IMR-90 (cell line): ENCODE measurements around the gene DPEP1. TPM values are rescaled to one million over a fixed set of nuclear protein-coding genes. Genes with fewer than 3 reads are reported as not detected.
A peak's percentile ranks its signal among the peaks of the same experiment; 100 is the strongest.

Source experiments
- ATAC-seq: fragments of 200-7000 bp; cut with Tn5 transposase; 2 replicates; pipeline ENCODE4 v1.9.1; 2020; ENCODE audit warnings: low read depth, mild to moderate bottlenecking, moderate library complexity
- BruUV-seq: library from RNA; stranded (reverse); fragments of 400-500 nt; replicated peaks from 2 replicates; lab custom pipeline; 2021; lab: Mats Ljungman, UMichigan
- CTCF ChIA-PET: fragments of 300-600 bp; formaldehyde crosslinking; extraction: SDS; loops from one replicate; lab custom pipeline; 2021; ENCODE audit warnings: antibody characterized with exemption; lab: Yijun Ruan, JAX
- POLR2A ChIA-PET: fragments of 300-600 bp; sonication (Branson Sonifier 250); formaldehyde crosslinking; loops from one replicate; lab custom pipeline; 2022; ENCODE audit warnings: antibody characterized with exemption; ENCODE audit not compliant: unreplicated experiment; lab: Charles Lee
- DNase-seq: peaks from one replicate; pipeline ENCODE4 v3.0.0; 2013
- H2AFZ ChIP-seq: replicated peaks from 2 replicates; pipeline ENCODE3; 2013; ENCODE audit warnings: low read length, mild to moderate bottlenecking; ENCODE audit not compliant: poor library complexity
- H2AK5ac ChIP-seq: 2 replicates; pipeline ENCODE4 v1.6.1; 2013; ENCODE audit warnings: low read depth, low read length, inconsistent platforms
- H2AK9ac ChIP-seq: replicated peaks from 2 replicates; pipeline ENCODE3; 2013; ENCODE audit warnings: mild to moderate bottlenecking, low read depth, low read length, moderate library complexity; ENCODE audit not compliant: poor library complexity
- H2BK120ac ChIP-seq: 2 replicates; pipeline ENCODE4 v1.6.1; 2013; ENCODE audit warnings: low read depth, low read length, inconsistent platforms
- H2BK15ac ChIP-seq: 3 replicates; pipeline ENCODE4 v1.6.1; 2013; ENCODE audit warnings: low read depth, low read length, inconsistent platforms
- H2BK20ac ChIP-seq: 2 replicates; pipeline ENCODE4 v1.6.1; 2013; ENCODE audit warnings: low read depth, mild to moderate bottlenecking, inconsistent platforms, low read length, moderate library complexity
- H2BK5ac ChIP-seq: 2 replicates; pipeline ENCODE4 v1.6.1; 2013; ENCODE audit warnings: mild to moderate bottlenecking, low read depth, low read length, inconsistent platforms; ENCODE audit not compliant: poor library complexity, severe bottlenecking
- H3K14ac ChIP-seq: replicated peaks from 2 replicates; pipeline ENCODE4 v1.6.1; 2013; ENCODE audit warnings: low read depth, low read length, inconsistent platforms
- H3K18ac ChIP-seq: 2 replicates; pipeline ENCODE4 v1.6.1; 2013; ENCODE audit warnings: low read depth, low read length, control low read depth
- H3K23ac ChIP-seq: 2 replicates; pipeline ENCODE4 v1.6.1; 2013; ENCODE audit warnings: low read depth, low read length, inconsistent platforms
- H3K27ac ChIP-seq: 2 replicates; pipeline ENCODE4 v1.5.1; 2013; ENCODE audit warnings: mild to moderate bottlenecking, control low read depth, low read length; ENCODE audit not compliant: insufficient read depth
- H3K27me3 ChIP-seq: 2 replicates; pipeline ENCODE4 v1.6.1; 2013; ENCODE audit warnings: low read length; ENCODE audit not compliant: control insufficient read depth, insufficient read depth
- H3K36me3 ChIP-seq: 2 replicates; pipeline ENCODE4 v1.6.1; 2013; ENCODE audit warnings: low read length, mixed read lengths; ENCODE audit not compliant: control insufficient read depth, insufficient read depth
- H3K4ac ChIP-seq: 2 replicates; pipeline ENCODE4 v1.6.1; 2013; ENCODE audit warnings: low read depth, low read length, inconsistent platforms
- H3K4me1 ChIP-seq: 2 replicates; pipeline ENCODE4 v1.6.1; 2013; ENCODE audit warnings: low read length, mixed read lengths; ENCODE audit not compliant: control insufficient read depth, insufficient read depth
- H3K4me2 ChIP-seq: 2 replicates; pipeline ENCODE4 v1.6.1; 2013; ENCODE audit warnings: low read depth, mild to moderate bottlenecking, control low read depth, low read length, moderate library complexity
- H3K4me3 ChIP-seq: 2 replicates; pipeline ENCODE4 v1.5.1; 2013; ENCODE audit warnings: low read depth, mild to moderate bottlenecking, control low read depth, low read length, moderate library complexity; ENCODE audit not compliant: insufficient read depth
- H3K56ac ChIP-seq: 2 replicates; pipeline ENCODE4 v1.6.1; 2013; ENCODE audit warnings: low read length, inconsistent platforms; ENCODE audit not compliant: insufficient read depth; ENCODE audit errors: extremely low read depth
- H3K79me1 ChIP-seq, 2 experiments: 2 replicates each; pipeline ENCODE4 v1.6.1; 2013; ENCODE audit warnings: low read length in 2 of 2, inconsistent platforms in 1 of 2, low read depth in 1 of 2
- H3K9ac ChIP-seq: 2 replicates; pipeline ENCODE4 v1.6.1; 2013; ENCODE audit warnings: low read depth, low read length, control low read depth
- H3K9me1 ChIP-seq: 2 replicates; pipeline ENCODE4 v1.6.1; 2013; ENCODE audit warnings: low read length, inconsistent platforms; ENCODE audit not compliant: insufficient read depth
- H3K9me3 ChIP-seq: 2 replicates; pipeline ENCODE4 v1.6.1; 2013; ENCODE audit warnings: low read length; ENCODE audit not compliant: control insufficient read depth, insufficient read depth
- H4K20me1 ChIP-seq: 2 replicates; pipeline ENCODE4 v1.6.1; 2013; ENCODE audit warnings: low read length, inconsistent platforms; ENCODE audit not compliant: insufficient read depth
- H4K5ac ChIP-seq: 2 replicates; pipeline ENCODE4 v1.6.1; 2013; ENCODE audit warnings: mild to moderate bottlenecking, low read depth, low read length, control low read depth
- H4K8ac ChIP-seq, 2 experiments: 2 replicates each; pipeline ENCODE4 v1.6.1; 2013; ENCODE audit warnings: low read depth in 2 of 2, low read length in 2 of 2, control low read depth in 1 of 2, inconsistent platforms in 1 of 2
- H4K91ac ChIP-seq: 2 replicates; pipeline ENCODE4 v1.6.1; 2013; ENCODE audit warnings: low read depth, low read length, inconsistent platforms; ENCODE audit not compliant: insufficient read depth
- BHLHE40 ChIP-seq: fragments of 150-350 bp; IDR thresholded peaks from 2 replicates; pipeline ENCODE4 v1.6.1; 2016; ENCODE audit warnings: mild to moderate bottlenecking, low read depth, low read length
- CTCF ChIP-seq: conservative IDR thresholded peaks from 2 replicates; pipeline ENCODE4 v1.5.1; 2012; ENCODE audit warnings: mild to moderate bottlenecking, low read depth, low read length, improper control_type of control experiment
- ELK1 ChIP-seq: fragments of 150-350 bp; IDR thresholded peaks from 2 replicates; pipeline ENCODE4 v1.6.1; 2016; ENCODE audit warnings: low read depth, mild to moderate bottlenecking, low read length, moderate library complexity, borderline replicate concordance
- FOS ChIP-seq: fragments of 150-350 bp; IDR thresholded peaks from 2 replicates; pipeline ENCODE4 v1.6.1; 2016; ENCODE audit warnings: low read depth, low read length
- MAFK ChIP-seq: IDR thresholded peaks from 2 replicates; pipeline ENCODE4 v1.6.1; 2012; ENCODE audit warnings: low read depth, low read length, improper control_type of control experiment
- MAZ ChIP-seq: IDR thresholded peaks from 2 replicates; pipeline ENCODE4 v1.6.1; 2012; ENCODE audit warnings: low read depth, mild to moderate bottlenecking, low read length, improper control_type of control experiment, moderate library complexity, borderline replicate concordance
- NFE2L2 ChIP-seq: fragments of 150-350 bp; IDR thresholded peaks from 2 replicates; pipeline ENCODE4 v1.6.1; 2016; ENCODE audit warnings: low read depth, mild to moderate bottlenecking, low read length
- POLR2A ChIP-seq: IDR thresholded peaks from 2 replicates; pipeline ENCODE4 v1.6.1; 2012; ENCODE audit warnings: mild to moderate bottlenecking, low read depth, low read length
- RAD21 ChIP-seq: IDR thresholded peaks from 2 replicates; pipeline ENCODE4 v1.6.1; 2012; ENCODE audit warnings: low read length, improper control_type of control experiment
- WGBS, 2 experiments: methylation state at CpG; one replicate each; pipeline versions ENCODE4 v1.1.5 to v1.1.7; 2013; ENCODE audit warnings: missing lambda C conversion rate in 2 of 2; ENCODE audit not compliant: insufficient read length in 1 of 2; ENCODE audit errors: extremely low coverage in 2 of 2; 5-methylcytosine and 5-hydroxymethylcytosine counted together
- dilution Hi-C: fragments of 300-500 bp; cut with HindIII; formaldehyde crosslinking; loops from one replicate; pipeline ENCODE4 v1.14.3; 2018; ENCODE audit warnings: low sequenced_read_pairs; ENCODE audit not compliant: unreplicated experiment
- in situ Hi-C: fragments of 300-500 bp; cut with MboI; formaldehyde crosslinking; loops from 3 replicates; pipeline ENCODE4 v1.14.3; 2019; ENCODE audit warnings: low sequenced_read_pairs, inconsistent platforms, mixed read lengths
- intact Hi-C: fragments of 100-400 bp; cut with micrococcal nuclease; formaldehyde crosslinking; loops from 2 replicates; pipeline ENCODE4 v1.10.0; 2022
- polyA plus RNA-seq, 3 experiments: library from polyadenylated mRNA; depleted of rRNA; stranded (reverse); fragments of >200 nt; gene quantifications; 2 replicates each; pipeline ENCODE4 v1.2.3, GENCODE V29; 2012; ENCODE audit warnings: low replicate concordance in 1 of 3
- total RNA-seq: library from RNA; depleted of rRNA; stranded (reverse); fragments of >200 nt; gene quantifications from 2 replicates; pipeline ENCODE4 v1.2.3, GENCODE V29; 2012

Gene DPEP1
- total and polyA plus RNA-seq, 2 of the 4 experiments (the other 2 are of a cell fraction) = not detected

GRCh38 chr16:89670496-89671431 is 57.3 kb downstream of the DPEP1 start:
- peak overlapping the region in 1 of 2 experiments; percentile 39; a peak in 1 of 4 replicates for H4K8ac ChIP-seq
- H3K4me2 ChIP-seq = no peak overlapping the region
- H2BK20ac ChIP-seq = no peak overlapping the region
- ATAC-seq = peak; percentile 80
- H3K4me3 ChIP-seq = no peak overlapping the region
- no peaks in the 10 kb centered on the region for H3K9me3 ChIP-seq
- H4K91ac ChIP-seq = no peak overlapping the region
- peak overlapping the region; percentile 66 for H2AFZ ChIP-seq
- H2AK9ac ChIP-seq = peak overlapping the region; percentile 16
- H3K56ac ChIP-seq = no peak overlapping the region
- H2AK5ac ChIP-seq = peak overlapping the region; percentile 31; the same call in 1 of the 2 replicates
- DNase-seq = peak; percentile 57
- H3K4me1 ChIP-seq = peaks cover 6% of the 10 kb centered on the region
- 0 out of 2 replicates have a peak overlapping the region, but pooled peaks have one; percentile 4 for H3K9ac ChIP-seq
- H3K79me1 ChIP-seq = peaks cover 0 to 4% of the 10 kb centered on the region in 2 experiments; a peak in 1 of 4 replicates
- ChIA-PET POLR2A (no interaction called here), CTCF (interaction anchor here (0.6 to 1.0 kb wide), 3 partner anchors 11 to 71 kb away, joined by 3 to 4 read pairs (median 3); partner anchors contain the start of gene CDK10)
- no peak overlapping the region for H3K18ac ChIP-seq
- H3K14ac ChIP-seq = no peak overlapping the region
- TF ChIP-seq POLR2A (no peak), FOS (peak; percentile 52; the same call in 1 of the 2 replicates), BHLHE40 (no peak), NFE2L2 (no peak), MAFK (no peak), ELK1 (no peak), RAD21 (no peak), MAZ (no peak), CTCF (no peak)
- H3K9me1 ChIP-seq = peaks cover 4% of the 10 kb centered on the region; the same call in 1 of the 2 replicates
- H3K27me3 ChIP-seq = no peaks in the 10 kb centered on the region
- dilution Hi-C loops = no loop called here
- in situ Hi-C loops = no loop called here
- H4K5ac ChIP-seq = no peak overlapping the region; the same call in 1 of the 2 replicates
- no peaks in the 10 kb centered on the region for H4K20me1 ChIP-seq
- WGBS, 2 experiments = 67% methylated on average over 1 of the region's 10 CpGs; no CpG with 5 or more reads in 1 of the 2 experiments
- H2BK15ac ChIP-seq = no peak overlapping the region
- H3K36me3 ChIP-seq = no peaks in the 10 kb centered on the region
- H2BK5ac ChIP-seq = no peak overlapping the region
- H3K27ac ChIP-seq = no peak overlapping the region
- no peak overlapping the region for H3K23ac ChIP-seq
- intact Hi-C loops = no loop called here
- H3K4ac ChIP-seq = peak overlapping the region; percentile 33; the same call in 1 of the 2 replicates
- H2BK120ac ChIP-seq = no peak overlapping the region
- BruUV-seq = no TSS peak
